GM18498 (cell line): ENCODE results near the gene CIROP.
A peak's percentile ranks its signal among the peaks of the same experiment; 100 is the strongest.
"Not testable (repeated sequence)": the region's sequence is repeated elsewhere in the genome, so short reads cannot be mapped to it uniquely, and the experiment has no call there.

Source experiments
- ATAC-seq: cut with Tn5 transposase; IDR thresholded peaks from one replicate; pipeline ENCODE4 v1.9.1; 2021; ENCODE audit warnings: mild to moderate bottlenecking, moderate library complexity; ENCODE audit not compliant: unreplicated experiment

Gene CIROP

GRCh38 chr14:23114669-23115038 lies 9.9 kb upstream of the CIROP start:
- no peak for ATAC-seq

- no peak for ATAC-seq
Measured at GRCh38 chr14:23114120-23114458, 9.3 kb upstream of the CIROP start.

GRCh38 chr14:23113431-23114119 lies 8.8 kb upstream of the CIROP start:
- no peak for ATAC-seq

GRCh38 chr14:23112359-23113178 lies 7.8 kb upstream of the CIROP start:
- ATAC-seq: no peak

- ATAC-seq: no peak
Measured at GRCh38 chr14:23110579-23111365, 6.0 kb upstream of the CIROP start.

GRCh38 chr14:23109769-23110168 lies 5.0 kb upstream of the CIROP start:
- no peak for ATAC-seq

GRCh38 chr14:23108169-23108568 lies 3.4 kb upstream of the CIROP start:
- not testable (repeated sequence) for ATAC-seq

- not testable (repeated sequence) for ATAC-seq
Measured at GRCh38 chr14:23107620-23108019, 2.8 kb upstream of the CIROP start.

GRCh38 chr14:23106747-23107045 lies 1.9 kb upstream of the CIROP start:
- no peak for ATAC-seq

- ATAC-seq: no peak
Measured at GRCh38 chr14:23105348-23105824, 597 bp upstream of the CIROP start.

GRCh38 chr14:23104070-23104590 lies 659 bp downstream of the CIROP start:
- no peak for ATAC-seq

- no peak for ATAC-seq
Measured at GRCh38 chr14:23103581-23103980, 1.2 kb downstream of the CIROP start.

- no peak for ATAC-seq
Measured at GRCh38 chr14:23102801-23103200, 2.0 kb downstream of the CIROP start.

GRCh38 chr14:23101986-23102625 lies 2.7 kb downstream of the CIROP start:
- ATAC-seq: no peak

GRCh38 chr14:23101213-23101970 lies 3.4 kb downstream of the CIROP start:
- ATAC-seq: no peak

- no peak for ATAC-seq
Measured at GRCh38 chr14:23099212-23099861, 5.5 kb downstream of the CIROP start.

GRCh38 chr14:23097786-23098185 lies 7.0 kb downstream of the CIROP start:
- no peak for ATAC-seq

- peak; percentile 93 for ATAC-seq
Measured at GRCh38 chr14:23095196-23096108, 9.3 kb downstream of the CIROP start, which contains the start of gene C14orf119. Gene C14orf119 (plus strand): TSS chr14:23095505. CDS start chr14:23097659, 2,154 bp downstream.
